GM18873 (cell line): ENCODE results near the gene ZBTB12.
"Not testable (repeated sequence)": the region's sequence is repeated elsewhere in the genome, so short reads cannot be mapped to it uniquely, and the experiment has no call there.

Experiments used
- ATAC-seq: cut with Tn5 transposase; IDR thresholded peaks from one replicate; pipeline ENCODE4 v1.9.1; 2021; ENCODE audit warnings: mild to moderate bottlenecking, moderate library complexity, moderate number of reproducible peaks; ENCODE audit not compliant: unreplicated experiment, low FRiP score

Gene ZBTB12

GRCh38 chr6:31877651-31878161 lies 24.2 kb downstream of the ZBTB12 start:
- ATAC-seq: no peak

- no peak for ATAC-seq
These were observed 24.7 kb downstream of the ZBTB12 start for GRCh38 chr6:31877125-31877650.

- ATAC-seq: no peak
These were observed 25.5 kb downstream of the ZBTB12 start for GRCh38 chr6:31876357-31876756.

GRCh38 chr6:31875877-31876276 lies 26.0 kb downstream of the ZBTB12 start:
- ATAC-seq: no peak

GRCh38 chr6:31874836-31875572 lies 26.9 kb downstream of the ZBTB12 start:
- ATAC-seq: no peak

GRCh38 chr6:31874084-31874670 lies 27.7 kb downstream of the ZBTB12 start:
- ATAC-seq: no peak

- ATAC-seq: no peak
These were observed 30.7 kb downstream of the ZBTB12 start for GRCh38 chr6:31871046-31871659.

GRCh38 chr6:31870385-31870921 lies 31.4 kb downstream of the ZBTB12 start:
- ATAC-seq: no peak

GRCh38 chr6:31869343-31869742 lies 32.5 kb downstream of the ZBTB12 start:
- ATAC-seq: no peak

- ATAC-seq: not testable (repeated sequence)
These were observed 33.3 kb downstream of the ZBTB12 start for GRCh38 chr6:31868658-31868971.

- no peak for ATAC-seq
These were observed 36.4 kb downstream of the ZBTB12 start for GRCh38 chr6:31865205-31866118.

GRCh38 chr6:31864818-31865204 lies 37.1 kb downstream of the ZBTB12 start:
- ATAC-seq: no peak

GRCh38 chr6:31864123-31864562 lies 37.7 kb downstream of the ZBTB12 start:
- not testable (repeated sequence) for ATAC-seq

GRCh38 chr6:31862344-31863235 lies 39.3 kb downstream of the ZBTB12 start, which contains the start of gene NEU1:
Gene NEU1, minus strand, starts transcription at chr6:31862821. Its CDS starts 45 bp downstream, at chr6:31862776.
- ATAC-seq: peak; percentile 88

- ATAC-seq: no peak
These were observed 40.0 kb downstream of the ZBTB12 start for GRCh38 chr6:31861919-31862343.

- ATAC-seq: no peak
These were observed 40.7 kb downstream of the ZBTB12 start for GRCh38 chr6:31861150-31861549.

- ATAC-seq: no peak
These were observed 41.5 kb downstream of the ZBTB12 start for GRCh38 chr6:31860349-31860748.

GRCh38 chr6:31859923-31860322 lies 42.0 kb downstream of the ZBTB12 start:
- ATAC-seq: no peak

GRCh38 chr6:31858707-31859106 lies 43.2 kb downstream of the ZBTB12 start:
- no peak for ATAC-seq
